Activated CD4-positive, alpha-beta T cell treated with anti-CD3 and anti-CD28 coated beads for 1 hour (primary cell): ENCODE results near the gene WASF3.
"Not testable (repeated sequence)": the region's sequence is repeated elsewhere in the genome, so short reads cannot be mapped to it uniquely, and the experiment has no call there.

ENCODE experiments used
- DNase-seq: peaks from one replicate; pipeline ENCODE4 v3.0.0-alpha.2; 2020

Gene WASF3

GRCh38 chr13:26590951-26591350, 33.5 kb downstream of the WASF3 start:
- DNase-seq = no peak

GRCh38 chr13:26591672-26592071, 34.2 kb downstream of the WASF3 start:
- DNase-seq = no peak

- DNase-seq = no peak
These were observed 36.2 kb downstream of the WASF3 start for GRCh38 chr13:26593661-26594060.

- DNase-seq = no peak
These were observed 36.9 kb downstream of the WASF3 start for GRCh38 chr13:26594363-26594762.

DNA sequence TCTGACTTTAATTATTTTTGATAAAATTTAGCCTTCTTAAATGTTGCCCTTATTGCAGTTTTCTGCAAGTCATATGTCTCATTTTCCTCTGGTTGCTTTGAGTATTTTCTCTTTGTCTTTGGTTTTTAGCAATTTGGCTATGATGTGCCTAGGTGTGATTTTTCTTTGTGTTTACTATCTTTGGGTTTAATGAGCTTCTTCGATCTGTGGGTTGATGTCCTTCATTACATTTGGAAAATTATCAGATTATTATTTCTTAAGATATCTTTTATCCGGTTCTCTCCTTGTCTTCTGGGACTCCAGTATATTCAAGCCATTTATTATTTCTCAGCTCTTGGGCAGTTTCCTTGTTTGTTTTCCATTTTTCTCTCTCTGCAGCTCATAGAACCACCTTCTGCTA, 39.0 kb downstream of the WASF3 start:
- no peak for DNase-seq

DNA sequence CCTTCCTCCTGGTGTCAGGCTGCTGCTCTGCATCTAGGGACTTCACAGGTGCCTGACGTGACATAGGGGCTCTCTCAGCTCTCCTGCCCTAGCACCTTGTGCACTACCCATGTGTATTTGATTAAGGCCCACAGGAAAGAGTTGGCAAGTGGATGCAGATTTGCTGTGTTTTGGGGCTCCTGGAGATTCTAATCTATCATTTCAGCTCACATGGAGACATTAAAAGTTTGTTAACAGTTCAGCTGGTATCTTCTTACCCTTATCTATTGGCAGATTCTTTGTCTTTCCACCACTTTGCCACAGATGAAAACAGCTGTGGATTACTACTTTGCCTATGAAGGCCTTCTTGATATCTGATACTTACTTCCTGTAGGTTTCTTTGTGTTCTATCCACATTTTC, 41.9 kb downstream of the WASF3 start:
- no peak for DNase-seq

DNA sequence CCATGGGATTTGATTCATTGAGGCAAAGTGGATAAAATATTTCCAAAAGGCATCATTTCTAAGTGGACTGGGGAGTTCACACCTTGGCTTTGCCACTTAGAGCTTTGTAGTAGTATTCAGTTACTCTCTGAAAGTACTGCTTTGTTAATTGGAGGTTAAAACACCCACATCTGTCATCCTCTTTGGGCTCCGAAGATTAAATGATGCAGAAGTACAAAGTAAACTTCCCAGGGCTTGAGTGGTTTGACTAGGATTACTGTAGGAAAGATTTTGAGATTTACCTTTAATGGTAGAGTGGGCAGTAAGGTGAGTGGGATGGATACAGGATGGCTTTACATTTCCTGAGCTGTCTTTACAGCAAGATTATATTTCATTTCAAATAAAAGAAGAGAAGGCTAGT, 42.4 kb downstream of the WASF3 start:
- no peak for DNase-seq

GRCh38 chr13:26600343-26600742, 42.9 kb downstream of the WASF3 start:
- no peak for DNase-seq

DNA sequence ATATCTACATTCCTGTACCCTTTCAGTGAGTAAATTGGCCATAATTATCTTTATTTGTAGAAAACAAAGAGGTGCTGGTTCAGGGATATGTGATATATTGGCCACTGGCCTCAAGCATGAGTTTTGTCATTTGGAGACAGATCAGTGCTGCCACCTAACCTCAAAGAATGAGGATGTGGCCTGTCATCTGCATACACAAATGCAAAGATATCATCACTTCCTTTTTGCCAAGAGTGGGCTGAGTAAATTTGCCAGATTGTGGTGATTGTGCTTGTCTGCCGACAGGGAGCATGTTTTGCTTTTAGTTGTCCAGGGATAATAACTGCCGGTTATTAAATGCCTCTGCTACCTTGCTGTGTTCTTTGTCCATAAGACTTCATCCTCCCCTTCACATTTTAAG, 44.2 kb downstream of the WASF3 start:
- no peak for DNase-seq

DNA sequence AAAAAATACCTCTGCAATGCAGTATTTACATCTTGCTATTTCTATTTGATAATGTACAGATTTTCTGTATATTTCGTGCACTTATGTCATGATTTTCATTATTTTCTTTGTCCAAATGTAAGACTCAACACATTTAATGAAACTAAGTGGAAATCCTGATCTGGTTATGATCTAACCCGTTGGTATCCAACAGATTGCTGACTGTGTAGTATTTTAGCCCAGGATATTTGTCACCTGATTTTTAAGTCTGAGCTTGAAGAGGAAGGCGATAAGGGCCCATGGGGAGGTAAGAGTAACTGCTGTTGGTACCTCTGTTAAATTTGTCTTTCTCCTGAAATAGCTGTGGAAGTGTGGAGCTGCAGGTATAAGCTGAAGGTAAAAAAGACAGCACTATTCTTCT, 45.3 kb downstream of the WASF3 start:
- no peak for DNase-seq

- no peak for DNase-seq
These were observed 47.5 kb downstream of the WASF3 start for GRCh38 chr13:26604784-26605545.

- DNase-seq = no peak
These were observed 48.4 kb downstream of the WASF3 start for GRCh38 chr13:26605845-26606244.

GRCh38 chr13:26606631-26607030, 49.1 kb downstream of the WASF3 start:
- DNase-seq = no peak

DNA sequence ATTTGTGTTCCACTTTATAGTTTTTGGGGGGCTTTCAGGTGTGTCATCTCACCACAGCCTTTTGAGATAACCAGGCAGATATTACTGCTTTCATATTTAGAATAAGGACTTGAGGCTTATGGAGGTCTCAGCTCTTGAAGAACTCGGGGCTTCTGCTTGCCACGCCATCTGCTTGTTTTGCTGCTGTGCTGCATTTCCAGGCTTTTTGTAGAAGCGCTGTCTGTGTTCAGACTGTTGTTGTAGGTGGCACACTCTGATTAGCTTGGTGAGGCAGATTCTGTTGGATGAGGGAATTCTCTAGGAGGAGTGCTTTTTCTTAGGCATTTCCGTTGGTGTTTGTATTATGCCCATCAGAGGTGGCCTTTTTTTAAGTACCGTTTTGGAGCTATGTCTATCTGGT, 57.2 kb downstream of the WASF3 start:
- DNase-seq = no peak

DNA sequence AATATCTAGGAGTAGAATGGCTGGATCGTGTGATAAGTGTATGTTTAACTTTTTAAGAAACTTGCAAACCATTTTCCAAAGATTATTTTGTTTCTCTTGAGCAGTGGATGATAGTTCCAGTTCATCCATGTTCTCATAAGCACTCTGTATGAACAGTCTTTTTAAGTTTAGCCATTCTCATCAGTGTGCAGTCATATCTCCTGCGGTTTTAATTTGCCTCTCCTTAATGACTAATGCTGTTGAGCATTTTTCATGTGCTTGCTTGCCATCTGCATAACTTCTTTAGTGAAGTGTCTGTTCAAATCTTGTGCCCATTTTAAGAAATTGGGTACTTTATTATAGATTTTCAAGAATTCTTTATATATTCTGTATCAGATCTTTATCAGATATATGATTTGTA, 58.6 kb downstream of the WASF3 start:
- no peak for DNase-seq

GRCh38 chr13:26618726-26619125, 61.2 kb downstream of the WASF3 start:
- no peak for DNase-seq

DNA sequence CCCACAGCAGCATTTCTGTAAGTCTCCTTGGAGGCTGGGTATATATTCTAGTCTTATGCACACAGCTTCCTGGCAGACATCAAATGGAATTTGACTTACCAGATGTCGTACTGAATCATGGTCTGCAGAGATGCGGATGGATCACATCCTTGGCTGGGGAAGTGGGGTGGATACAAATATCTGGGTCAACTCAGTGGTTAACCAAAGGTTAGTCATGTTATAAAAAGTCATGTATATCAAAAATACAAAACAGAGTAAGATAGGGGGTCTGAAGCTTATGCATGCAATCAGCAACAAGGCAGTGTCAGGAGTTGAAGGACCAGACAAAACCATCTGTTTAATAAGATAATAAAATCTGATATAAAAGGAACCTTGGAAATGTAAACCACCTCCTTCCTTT, 61.9 kb downstream of the WASF3 start:
- DNase-seq = no peak

- no peak for DNase-seq
These were observed 64.4 kb downstream of the WASF3 start for GRCh38 chr13:26621731-26622401.

DNA sequence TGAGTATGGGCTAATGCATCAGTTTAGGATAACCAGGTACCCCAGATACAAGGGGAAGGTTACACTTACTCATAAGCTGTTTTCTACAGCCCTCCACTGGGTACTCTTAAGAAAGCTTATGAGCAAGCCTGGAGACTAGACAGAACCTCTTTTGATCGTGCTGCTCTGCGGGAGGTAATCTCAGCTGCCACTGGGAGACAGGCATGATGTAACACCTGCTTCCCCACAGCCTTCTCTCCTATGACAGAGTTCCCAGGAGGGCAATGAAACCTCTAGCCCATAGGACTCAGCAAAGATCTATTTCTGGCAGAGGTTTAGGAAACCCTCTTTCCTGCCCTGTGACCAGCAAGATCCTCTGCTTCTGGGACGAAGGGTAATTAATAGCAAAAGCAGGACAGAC, 65.6 kb downstream of the WASF3 start:
- DNase-seq = no peak

DNA sequence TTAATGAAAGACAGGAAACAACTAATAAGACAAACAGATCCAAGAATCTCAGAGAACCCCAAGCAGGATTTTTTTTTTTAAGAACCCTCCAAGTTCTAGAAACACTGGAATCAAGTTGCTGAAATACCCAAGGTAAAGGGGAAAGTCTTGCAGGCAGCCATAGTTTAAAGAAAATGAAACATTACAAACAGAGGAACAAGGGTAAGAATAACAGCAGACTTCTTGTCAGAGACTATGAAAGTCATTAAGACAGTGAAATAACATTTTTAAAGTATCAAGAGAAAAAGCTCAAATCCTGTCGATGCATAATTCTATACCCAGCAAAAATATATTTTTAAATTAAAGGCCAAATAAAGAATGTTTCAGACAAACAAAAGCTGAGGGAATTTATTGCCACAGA, 67.1 kb downstream of the WASF3 start:
- DNase-seq = no peak

DNA sequence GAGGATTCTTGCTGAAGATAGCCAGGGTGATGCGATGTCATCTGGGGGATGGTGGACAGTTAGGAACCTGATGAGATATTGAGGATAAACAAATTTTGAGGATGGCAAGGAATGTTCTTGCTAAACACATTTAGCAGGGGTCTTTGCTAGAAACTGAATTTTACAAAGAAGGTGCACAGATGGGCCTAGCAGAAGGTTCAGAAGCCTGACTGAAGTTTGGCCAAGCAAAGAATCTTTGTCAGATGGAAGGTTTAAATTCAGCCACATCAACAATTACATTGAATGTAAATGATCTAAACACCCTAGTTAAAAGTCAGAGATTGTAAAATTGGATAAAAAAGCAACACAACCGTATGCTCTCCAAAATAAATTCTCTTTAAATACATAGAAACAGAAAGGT, 68.8 kb downstream of the WASF3 start:
- no peak for DNase-seq

GRCh38 chr13:26628706-26629105, 71.2 kb downstream of the WASF3 start:
- no peak for DNase-seq

DNA sequence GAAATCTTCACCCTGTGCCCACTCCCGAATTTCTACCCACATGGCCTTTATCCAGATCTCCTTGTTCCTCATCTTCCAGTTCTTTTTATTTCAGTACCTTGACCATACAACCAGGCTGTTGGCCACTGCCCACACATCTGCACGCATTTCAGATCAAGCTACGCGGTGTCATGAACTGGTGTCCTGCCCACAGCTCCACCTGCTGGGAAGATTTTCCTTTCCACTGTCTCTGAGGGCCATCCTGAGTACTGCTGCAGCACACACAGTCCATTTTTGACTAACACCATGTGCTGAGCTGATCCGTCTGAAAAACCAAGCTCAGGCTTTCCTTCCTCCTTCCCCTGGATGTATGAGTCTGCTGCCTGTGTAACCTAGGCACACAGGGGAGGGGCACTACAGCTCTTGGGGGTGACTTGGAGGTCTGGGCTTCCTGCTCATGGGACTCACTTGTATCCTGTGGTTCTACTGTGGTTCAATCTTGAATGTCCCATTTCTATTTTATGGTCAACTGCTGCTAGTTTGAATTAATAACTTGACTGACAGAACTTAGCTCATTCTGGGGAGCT, 71.9 kb downstream of the WASF3 start:
- no peak for DNase-seq

GRCh38 chr13:26635634-26636033, 78.2 kb downstream of the WASF3 start:
- not testable (repeated sequence) for DNase-seq
